GM23338 (cell line): ENCODE measurements around the gene ARHGEF19. TPM values are rescaled to one million over a fixed set of nuclear protein-coding genes. Genes with fewer than 3 reads are reported as not detected.

ENCODE experiments used
- ATAC-seq: fragments of 200-7000 bp; cut with Tn5 transposase; 3 replicates; pipeline ENCODE4 v1.9.1; 2020
- DNase-seq: peaks from one replicate; pipeline ENCODE4 v3.0.0-alpha.2; 2015; ENCODE audit warnings: low spot score
- H2AFZ ChIP-seq: fragments of 200-600 bp; sonication (generic); 2 replicates; pipeline ENCODE4 v1.8.0; 2016; ENCODE audit warnings: antibody characterized with exemption, mild to moderate bottlenecking, moderate library complexity
- H3F3A ChIP-seq: fragments of 200-600 bp; sonication (generic); replicated peaks from 2 replicates; pipeline ENCODE4 v1.8.0; 2017; ENCODE audit warnings: antibody characterized with exemption, mixed run types, low read depth
- H3K27ac ChIP-seq: fragments of 200-600 bp; sonication (generic); 2 replicates; pipeline ENCODE4 v1.6.1; 2016; ENCODE audit warnings: low read depth
- H3K27me3 ChIP-seq: fragments of 200-600 bp; sonication (generic); 2 replicates; pipeline ENCODE4 v1.8.0; 2016; ENCODE audit warnings: mild to moderate bottlenecking, mixed run types, moderate library complexity; ENCODE audit not compliant: insufficient read depth
- H3K36me3 ChIP-seq: fragments of 200-600 bp; sonication (generic); 2 replicates; pipeline ENCODE4 v1.8.0; 2016; ENCODE audit warnings: mild to moderate bottlenecking; ENCODE audit not compliant: insufficient read depth
- H3K4me1 ChIP-seq: fragments of 200-600 bp; sonication (generic); 2 replicates; pipeline ENCODE4 v1.8.0; 2016; ENCODE audit warnings: mild to moderate bottlenecking, moderate library complexity; ENCODE audit not compliant: insufficient read depth
- H3K4me2 ChIP-seq: fragments of 200-600 bp; sonication (generic); 2 replicates; pipeline ENCODE4 v1.7.1; 2017; ENCODE audit warnings: mixed run types
- H3K4me3 ChIP-seq: fragments of 200-600 bp; sonication (generic); 2 replicates; pipeline ENCODE4 v1.6.1; 2016; ENCODE audit warnings: mixed run types
- H3K79me2 ChIP-seq: fragments of 200-600 bp; sonication (generic); replicated peaks from 2 replicates; pipeline ENCODE4 v1.8.0; 2017; ENCODE audit warnings: mild to moderate bottlenecking; ENCODE audit not compliant: insufficient read depth
- H3K9me2 ChIP-seq: fragments of 200-600 bp; sonication (generic); 2 replicates; pipeline ENCODE4 v1.8.0; 2017; ENCODE audit not compliant: insufficient read depth
- H4K20me1 ChIP-seq: fragments of 200-600 bp; sonication (generic); replicated peaks from 2 replicates; pipeline ENCODE4 v1.8.0; 2017; ENCODE audit warnings: mild to moderate bottlenecking; ENCODE audit not compliant: insufficient read depth
- H3K27ac Mint-ChIP-seq: 2 replicates; pipeline ENCODE4 v1.8.0; 2020; ENCODE audit warnings: inconsistent platforms, mild to moderate bottlenecking, moderate library complexity, mixed read lengths
- H3K27me3 Mint-ChIP-seq: 3 replicates; pipeline ENCODE4 v1.8.0; 2022; ENCODE audit warnings: low read depth, mild to moderate bottlenecking, moderate library complexity, mixed read lengths, inconsistent platforms; ENCODE audit not compliant: insufficient read depth, poor library complexity
- H3K36me3 Mint-ChIP-seq: 3 replicates; pipeline ENCODE4 v1.8.0; 2021; ENCODE audit warnings: low read depth, mild to moderate bottlenecking, inconsistent platforms, moderate library complexity, mixed read lengths
- H3K4me1 Mint-ChIP-seq: 3 replicates; pipeline ENCODE4 v1.8.0; 2020; ENCODE audit warnings: mild to moderate bottlenecking, inconsistent platforms, mixed read lengths
- H3K4me3 Mint-ChIP-seq: 3 replicates; pipeline ENCODE4 v1.8.0; 2021; ENCODE audit warnings: moderate library complexity, mild to moderate bottlenecking, inconsistent platforms, mixed read lengths
- H3K9me3 Mint-ChIP-seq: 3 replicates; pipeline ENCODE4 v1.8.0; 2020; ENCODE audit warnings: moderate library complexity, mild to moderate bottlenecking, inconsistent platforms, mixed read lengths
- CTCF ChIP-seq, 2 experiments: fragments of 200-600 bp in 1 of 2; sonication (generic) in 1 of 2; conservative IDR thresholded peaks; 2 replicates each; pipeline versions ENCODE4 v1.5.1 to v1.6.1; 2016 to 2017; ENCODE audit warnings: antibody characterized with exemption in 2 of 2, low read depth in 2 of 2, mild to moderate bottlenecking in 2 of 2, moderate library complexity in 1 of 2
- EZH2 ChIP-seq: fragments of 200-600 bp; sonication (generic); IDR thresholded peaks from one replicate; pipeline ENCODE4 v1.8.0; 2017; ENCODE audit warnings: antibody characterized with exemption, mild to moderate bottlenecking, low read depth; ENCODE audit not compliant: unreplicated experiment
- EZH2phosphoT487 ChIP-seq: fragments of 200-600 bp; sonication (generic); IDR thresholded peaks from one replicate; pipeline ENCODE4 v1.8.1; 2018; ENCODE audit warnings: antibody characterized with exemption; ENCODE audit not compliant: unreplicated experiment
- JUNB ChIP-seq: IDR thresholded peaks from one replicate; pipeline ENCODE4 v1.6.1; 2016; ENCODE audit warnings: antibody characterized with exemption; ENCODE audit not compliant: unreplicated experiment
- POLR2AphosphoS5 ChIP-seq: IDR thresholded peaks from 2 replicates; pipeline ENCODE4 v1.6.1; 2016; ENCODE audit warnings: antibody characterized with exemption, low read depth
- STAT1 ChIP-seq: IDR thresholded peaks from one replicate; pipeline ENCODE4 v1.6.1; 2016; ENCODE audit warnings: antibody characterized with exemption; ENCODE audit not compliant: unreplicated experiment
- ZNF114 ChIP-seq: fragments of 250-450 bp; sonication (Bioruptor Pico); IDR thresholded peaks from 2 replicates; pipeline ENCODE4 v1.5.0; 2020; ENCODE audit warnings: mild to moderate bottlenecking, moderate library complexity
- ZNF331 ChIP-seq: fragments of 250-450 bp; sonication (Bioruptor Pico); IDR thresholded peaks from 2 replicates; pipeline ENCODE4 v1.5.0; 2020; ENCODE audit warnings: low read depth, mild to moderate bottlenecking, moderate library complexity
- long read RNA-seq: library from polyadenylated mRNA; unstranded; transcript quantifications from one replicate; pipeline ENCODE4 v2.0.0, GENCODE V29; 2020; ENCODE audit not compliant: unreplicated experiment
- polyA plus RNA-seq: library from polyadenylated mRNA; unstranded; fragments of >200 nt; fragmentation: Nextera tagmentation; extraction: Ambion mirVana; gene quantifications from 2 replicates; pipeline ENCODE4 v1.2.1, GENCODE V29; 2016
- total RNA-seq: library from RNA; depleted of rRNA; stranded (reverse); fragments of >200 nt; shearing (Covaris generic); gene quantifications from 2 replicates; pipeline ENCODE4 v1.2.3, GENCODE V29; 2014; rRNA removed
- TF ChIP-seq, protein P1 (sequence below): IDR thresholded peaks from one replicate; pipeline ENCODE4 v1.6.1; 2018; ENCODE audit warnings: antibody characterized with exemption; ENCODE audit not compliant: unreplicated experiment
- TF ChIP-seq, protein P2 (sequence below): IDR thresholded peaks from 2 replicates; pipeline ENCODE4 v1.6.1; 2016; ENCODE audit warnings: antibody characterized with exemption

The ARHGEF19 gene
- total RNA-seq (37.5 and 46.4 TPM in 2 replicates), polyA plus RNA-seq (19.5 and 22.5 TPM in 2 replicates)
- long read RNA-seq, partial matches to known transcripts = 7 of 11 reads
- long read RNA-seq, other reads (novel, unspliced or antisense) = 2 of 11 reads

DNA sequence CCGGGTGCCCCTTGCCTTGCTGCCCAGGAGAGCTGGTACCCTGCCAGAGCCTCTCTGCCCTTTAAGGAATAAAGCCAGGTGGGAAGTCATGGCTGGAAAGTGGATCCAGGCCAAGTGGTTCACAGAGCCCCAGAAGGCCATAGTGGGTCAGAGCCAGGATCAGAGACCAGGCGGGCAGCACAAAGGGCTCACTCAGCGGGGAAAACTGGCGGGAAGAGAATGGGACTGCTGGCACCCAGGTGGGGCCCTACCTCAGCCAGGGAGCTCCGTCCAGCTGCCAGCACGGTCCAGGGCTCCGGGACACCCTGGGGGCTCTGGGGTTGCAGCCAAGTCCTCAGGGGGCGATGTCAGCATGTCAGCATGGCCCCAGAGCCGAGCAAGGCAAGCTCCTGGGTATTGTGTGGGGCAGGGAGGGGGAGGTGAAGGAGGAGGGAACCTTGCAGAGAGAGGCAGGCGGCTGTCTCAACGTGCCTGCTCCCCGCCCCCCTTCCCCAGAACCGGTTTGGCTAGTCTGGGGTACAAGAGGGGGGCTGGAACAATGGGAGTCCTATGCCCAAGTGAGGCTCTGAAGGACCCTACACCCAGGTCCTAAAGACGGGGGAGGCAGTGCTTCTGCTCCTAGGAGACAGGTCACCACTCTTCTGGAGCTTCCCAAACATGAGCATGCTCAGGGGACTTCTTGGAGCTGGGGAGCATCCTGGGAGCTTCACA, at the start of gene ARHGEF19:
ARHGEF19 (minus strand) TSS at position 402 of the 711 bp plus-strand sequence. CDS start 3,598 bp downstream, outside the sequence.
- H3K4me1 Mint-ChIP-seq = peaks cover 48% of the 10 kb centered on the region
- H3K27ac Mint-ChIP-seq = peak within 1 kb of the TSS; percentile 40
- H3K4me3 ChIP-seq = peak within 1 kb of the TSS; percentile 70
- peak within 1 kb of the TSS; percentile 94 for H3K4me2 ChIP-seq
- H3K9me2 ChIP-seq = no peaks in the 10 kb centered on the region
- H3K27me3 Mint-ChIP-seq = peaks cover 23% of the 10 kb centered on the region
- peak; percentile 83 for TF ChIP-seq POLR2AphosphoS5
- TF ChIP-seq STAT1 = no peak
- TF ChIP-seq ZNF114 = 0 out of 2 replicates have a peak, but pooled peaks have one; percentile 19
- TF ChIP-seq, protein P1, sequence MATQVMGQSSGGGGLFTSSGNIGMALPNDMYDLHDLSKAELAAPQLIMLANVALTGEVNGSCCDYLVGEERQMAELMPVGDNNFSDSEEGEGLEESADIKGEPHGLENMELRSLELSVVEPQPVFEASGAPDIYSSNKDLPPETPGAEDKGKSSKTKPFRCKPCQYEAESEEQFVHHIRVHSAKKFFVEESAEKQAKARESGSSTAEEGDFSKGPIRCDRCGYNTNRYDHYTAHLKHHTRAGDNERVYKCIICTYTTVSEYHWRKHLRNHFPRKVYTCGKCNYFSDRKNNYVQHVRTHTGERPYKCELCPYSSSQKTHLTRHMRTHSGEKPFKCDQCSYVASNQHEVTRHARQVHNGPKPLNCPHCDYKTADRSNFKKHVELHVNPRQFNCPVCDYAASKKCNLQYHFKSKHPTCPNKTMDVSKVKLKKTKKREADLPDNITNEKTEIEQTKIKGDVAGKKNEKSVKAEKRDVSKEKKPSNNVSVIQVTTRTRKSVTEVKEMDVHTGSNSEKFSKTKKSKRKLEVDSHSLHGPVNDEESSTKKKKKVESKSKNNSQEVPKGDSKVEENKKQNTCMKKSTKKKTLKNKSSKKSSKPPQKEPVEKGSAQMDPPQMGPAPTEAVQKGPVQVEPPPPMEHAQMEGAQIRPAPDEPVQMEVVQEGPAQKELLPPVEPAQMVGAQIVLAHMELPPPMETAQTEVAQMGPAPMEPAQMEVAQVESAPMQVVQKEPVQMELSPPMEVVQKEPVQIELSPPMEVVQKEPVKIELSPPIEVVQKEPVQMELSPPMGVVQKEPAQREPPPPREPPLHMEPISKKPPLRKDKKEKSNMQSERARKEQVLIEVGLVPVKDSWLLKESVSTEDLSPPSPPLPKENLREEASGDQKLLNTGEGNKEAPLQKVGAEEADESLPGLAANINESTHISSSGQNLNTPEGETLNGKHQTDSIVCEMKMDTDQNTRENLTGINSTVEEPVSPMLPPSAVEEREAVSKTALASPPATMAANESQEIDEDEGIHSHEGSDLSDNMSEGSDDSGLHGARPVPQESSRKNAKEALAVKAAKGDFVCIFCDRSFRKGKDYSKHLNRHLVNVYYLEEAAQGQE = peak; percentile 19
- no peak for TF ChIP-seq ZNF331 (CRISPR knock-in tag)
- TF ChIP-seq, protein P2, sequence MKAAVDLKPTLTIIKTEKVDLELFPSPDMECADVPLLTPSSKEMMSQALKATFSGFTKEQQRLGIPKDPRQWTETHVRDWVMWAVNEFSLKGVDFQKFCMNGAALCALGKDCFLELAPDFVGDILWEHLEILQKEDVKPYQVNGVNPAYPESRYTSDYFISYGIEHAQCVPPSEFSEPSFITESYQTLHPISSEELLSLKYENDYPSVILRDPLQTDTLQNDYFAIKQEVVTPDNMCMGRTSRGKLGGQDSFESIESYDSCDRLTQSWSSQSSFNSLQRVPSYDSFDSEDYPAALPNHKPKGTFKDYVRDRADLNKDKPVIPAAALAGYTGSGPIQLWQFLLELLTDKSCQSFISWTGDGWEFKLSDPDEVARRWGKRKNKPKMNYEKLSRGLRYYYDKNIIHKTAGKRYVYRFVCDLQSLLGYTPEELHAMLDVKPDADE = 0 out of 2 replicates have a peak, but pooled peaks have one; percentile 36
- TF ChIP-seq EZH2 = no peak
- H4K20me1 ChIP-seq = no peaks in the 10 kb centered on the region; the same call in 1 of the 2 replicates
- peaks cover 55% of the 10 kb centered on the region for H3K4me1 ChIP-seq
- peaks cover 30% of the 10 kb centered on the region for H3K79me2 ChIP-seq
- peaks cover 11% of the 10 kb centered on the region; the same call in 1 of the 2 replicates for H3F3A ChIP-seq
- H3K36me3 Mint-ChIP-seq = peaks cover 3% of the 10 kb centered on the region; the same call in 1 of the 3 replicates
- H2AFZ ChIP-seq = peak within 1 kb of the TSS; percentile 70
- ATAC-seq (peak; percentile 51), DNase-seq (peak; percentile 94)
- H3K27me3 ChIP-seq = peaks cover 8% of the 10 kb centered on the region
- H3K27ac ChIP-seq = peak within 1 kb of the TSS; percentile 56
- H3K9me3 Mint-ChIP-seq = no peaks in the 10 kb centered on the region
- no peaks in the 10 kb centered on the region for H3K36me3 ChIP-seq
- H3K4me3 Mint-ChIP-seq = peak within 1 kb of the TSS; percentile 81

GRCh38 chr1:16262067-16262466, 49.6 kb upstream of the ARHGEF19 start:
- Histone ChIP-seq H4K20me1 (peaks cover 10% of the 10 kb centered on the region; the same call in 1 of the 2 replicates), H3K36me3 (no peaks in the 10 kb centered on the region), H3K4me2 (no peak overlapping the region), H3K9me2 (no peaks in the 10 kb centered on the region), H2AFZ (no peak overlapping the region), H3K27ac (no peak overlapping the region), H3K79me2 (no peaks in the 10 kb centered on the region; the same call in none of the 2 replicates), H3F3A (no peaks in the 10 kb centered on the region), H3K4me1 (peaks cover 4% of the 10 kb centered on the region; the same call in 1 of the 2 replicates), H3K4me3 (no peak overlapping the region), H3K27me3 (no peaks in the 10 kb centered on the region)
- Mint-ChIP-seq H3K9me3 (no peaks in the 10 kb centered on the region), H3K4me1 (peaks cover 13% of the 10 kb centered on the region), H3K36me3 (no peaks in the 10 kb centered on the region), H3K27me3 (no peaks in the 10 kb centered on the region), H3K27ac (no peak overlapping the region), H3K4me3 (no peak overlapping the region)
- ATAC-seq (no peak), DNase-seq (no peak)
- no peak for TF ChIP-seq ZNF114
- TF ChIP-seq EZH2phosphoT487 = no peak
- no peak for TF ChIP-seq CTCF (conservative IDR thresholded peaks at IDR 0.05; ENCODE audit: low read depth in 2 of 2)
- TF ChIP-seq JUNB = no peak
- TF ChIP-seq POLR2AphosphoS5 = no peak
- TF ChIP-seq STAT1 = no peak
